ENCODE measurements around the gene ZNF276. TPM values are rescaled to one million over a fixed set of nuclear protein-coding genes. Genes with fewer than 3 reads are reported as not detected.

Gene ZNF276
- total RNA-seq, 2 donors from 2014 or later: 28.2 to 32.6 TPM

GRCh38 chr16:89733792-89734191, 12.5 kb downstream of the ZNF276 start:
- Mint-ChIP-seq H3K36me3 (ENCODE audit: low read depth) (peaks cover 85% of the 10 kb centered on the region), H3K9me3 (no peaks in the 10 kb centered on the region)

GRCh38 chr16:89736554-89736953, 15.2 kb downstream of the ZNF276 start:
- DNase-seq: no peak
- Histone ChIP-seq H3K27me3 (ENCODE audit: control insufficient read depth, insufficient read depth, low read length, poor library complexity, severe bottlenecking) (no peaks in the 10 kb centered on the region), H3K9ac (ENCODE audit: extremely low read depth, low read length, poor library complexity, severe bottlenecking) (no peak overlapping the region), H3K4me1 (ENCODE audit: control insufficient read depth, insufficient read depth, low read length) (no peaks in the 10 kb centered on the region), H3K36me3 (ENCODE audit: control insufficient read depth, insufficient read depth, low read length) (peaks cover 95% of the 10 kb centered on the region), H3K9me3 (ENCODE audit: control insufficient read depth, low read length) (no peaks in the 10 kb centered on the region), H3K27ac (ENCODE audit: low read depth, low read length) (no peak overlapping the region), H3K4me3 (ENCODE audit: low read length) (no peak overlapping the region)
- no peaks in the 10 kb centered on the region for H3K4me1 Mint-ChIP-seq
- no peak for TF ChIP-seq CTCF (conservative IDR thresholded peaks at IDR 0.05)
- no peak overlapping the region for H3K27ac Mint-ChIP-seq
- H3K9me3 Mint-ChIP-seq: no peaks in the 10 kb centered on the region
- no peak overlapping the region for H3K4me3 Mint-ChIP-seq
- H3K27me3 Mint-ChIP-seq (ENCODE audit: insufficient read depth): no peaks in the 10 kb centered on the region
- WGBS, 2 experiments (ENCODE audit: insufficient coverage in 1 of 2, insufficient read length in 1 of 2): 94 to 100% methylated on average over 2 to 3 of the region's 3 CpGs
- H3K36me3 Mint-ChIP-seq (ENCODE audit: low read depth): peaks cover 84% of the 10 kb centered on the region

More at GRCh38 chr16:89733792-89734191, 12.5 kb downstream of the ZNF276 start:
- no peak for TF ChIP-seq CTCF (conservative IDR thresholded peaks at IDR 0.05)
- no peak overlapping the region for H3K4me3 Mint-ChIP-seq
- no peaks in the 10 kb centered on the region for H3K27me3 ChIP-seq (ENCODE audit: control insufficient read depth, insufficient read depth, low read length, poor library complexity, severe bottlenecking)
- WGBS, 2 experiments (ENCODE audit: insufficient coverage in 1 of 2, insufficient read length in 1 of 2): 92 to 96% methylated on average over 19 to 21 of the region's 21 CpGs
- peaks cover 90% of the 10 kb centered on the region for H3K36me3 ChIP-seq (ENCODE audit: control insufficient read depth, insufficient read depth, low read length)
- H3K27ac Mint-ChIP-seq: no peak overlapping the region
- no peaks in the 10 kb centered on the region for H3K4me1 Mint-ChIP-seq
- H3K27me3 Mint-ChIP-seq (ENCODE audit: insufficient read depth): no peaks in the 10 kb centered on the region
- no peak overlapping the region for H3K9ac ChIP-seq (ENCODE audit: extremely low read depth, low read length, poor library complexity, severe bottlenecking)
- H3K27ac ChIP-seq (ENCODE audit: low read depth, low read length): no peak overlapping the region
- H3K4me1 ChIP-seq (ENCODE audit: control insufficient read depth, insufficient read depth, low read length): no peaks in the 10 kb centered on the region
- no peaks in the 10 kb centered on the region for H3K9me3 ChIP-seq (ENCODE audit: control insufficient read depth, low read length)
- no peak overlapping the region for H3K4me3 ChIP-seq (ENCODE audit: low read length)
- DNase-seq: no peak

GRCh38 chr16:89737341-89738071, 16.2 kb downstream of the ZNF276 start:
- Histone ChIP-seq H3K4me3 (ENCODE audit: low read length) (no peak overlapping the region), H3K9me3 (ENCODE audit: control insufficient read depth, low read length) (no peaks in the 10 kb centered on the region), H3K4me1 (ENCODE audit: control insufficient read depth, insufficient read depth, low read length) (no peaks in the 10 kb centered on the region), H3K27me3 (ENCODE audit: control insufficient read depth, insufficient read depth, low read length, poor library complexity, severe bottlenecking) (no peaks in the 10 kb centered on the region), H3K36me3 (ENCODE audit: control insufficient read depth, insufficient read depth, low read length) (peaks cover 94% of the 10 kb centered on the region), H3K9ac (ENCODE audit: extremely low read depth, low read length, poor library complexity, severe bottlenecking) (no peak overlapping the region), H3K27ac (ENCODE audit: low read depth, low read length) (no peak overlapping the region)
- no peak for DNase-seq
- Mint-ChIP-seq H3K27ac (peak overlapping the region; percentile 21), H3K27me3 (ENCODE audit: insufficient read depth) (no peaks in the 10 kb centered on the region), H3K9me3 (no peaks in the 10 kb centered on the region), H3K4me1 (no peaks in the 10 kb centered on the region), H3K36me3 (ENCODE audit: low read depth) (peaks cover 81% of the 10 kb centered on the region), H3K4me3 (no peak overlapping the region)
- TF ChIP-seq CTCF (conservative IDR thresholded peaks at IDR 0.05): no peak
- WGBS, 2 experiments (ENCODE audit: insufficient coverage in 1 of 2, insufficient read length in 1 of 2): 94 to 96% methylated on average over 17 to 20 of the region's 20 CpGs
